ELF-1 (cell line): ENCODE results near the gene FAM222A.
"Not testable (repeated sequence)": the region's sequence is repeated elsewhere in the genome, so short reads cannot be mapped to it uniquely, and the experiment has no call there.

Experiments
- DNase-seq: peaks from one replicate; pipeline ENCODE4 v3.0.0-alpha.2; 2016; ENCODE audit warnings: low read depth, low spot score

The FAM222A gene

GRCh38 chr12:109693653-109694600, 19.7 kb upstream of the FAM222A start:
- DNase-seq = no peak

- not testable (repeated sequence) for DNase-seq
Measured at GRCh38 chr12:109694629-109695028, 19.0 kb upstream of the FAM222A start.

- DNase-seq = no peak
Measured at GRCh38 chr12:109695416-109695815, 18.2 kb upstream of the FAM222A start.

- peak; percentile 78 for DNase-seq
Measured at GRCh38 chr12:109695961-109696461, 17.6 kb upstream of the FAM222A start.

GRCh38 chr12:109696485-109697269, 16.9 kb upstream of the FAM222A start:
- DNase-seq = no peak

- no peak for DNase-seq
Measured at GRCh38 chr12:109697270-109697553, 16.4 kb upstream of the FAM222A start.

- no peak for DNase-seq
Measured at GRCh38 chr12:109697877-109698468, 15.7 kb upstream of the FAM222A start.

- DNase-seq = no peak
Measured at GRCh38 chr12:109698820-109699219, 14.8 kb upstream of the FAM222A start.

- DNase-seq = no peak
Measured at GRCh38 chr12:109701064-109701463, 12.6 kb upstream of the FAM222A start.

- DNase-seq = no peak
Measured at GRCh38 chr12:109702111-109702841, 11.3 kb upstream of the FAM222A start.

- no peak for DNase-seq
Measured at GRCh38 chr12:109703684-109704083, 9.9 kb upstream of the FAM222A start.

- no peak for DNase-seq
Measured at GRCh38 chr12:109704371-109705098, 9.1 kb upstream of the FAM222A start.

GRCh38 chr12:109705291-109705690, 8.3 kb upstream of the FAM222A start:
- no peak for DNase-seq

- no peak for DNase-seq
Measured at GRCh38 chr12:109706398-109706746, 7.3 kb upstream of the FAM222A start.

GRCh38 chr12:109706747-109707469, 6.7 kb upstream of the FAM222A start:
- DNase-seq = no peak

GRCh38 chr12:109707470-109707821, 6.2 kb upstream of the FAM222A start:
- DNase-seq = no peak

GRCh38 chr12:109708939-109709338, 4.7 kb upstream of the FAM222A start:
- DNase-seq = no peak

- no peak for DNase-seq
Measured at GRCh38 chr12:109709401-109709991, 4.1 kb upstream of the FAM222A start.

GRCh38 chr12:109710205-109710746, 3.3 kb upstream of the FAM222A start:
- DNase-seq = no peak
